GM08714 (cell line): ENCODE data around the gene DSCAML1.

Source experiments
- H3K4me3 ChIP-seq: fragments of 200-500 bp; sonication (Bioruptor generic); 2 replicates; pipeline ENCODE4 v1.5.1; 2014; ENCODE audit warnings: mild to moderate bottlenecking, low read length, inconsistent platforms
- ZNF274 ChIP-seq: IDR thresholded peaks from 2 replicates; pipeline ENCODE4 v1.6.1; 2012; ENCODE audit warnings: mild to moderate bottlenecking, low read depth, low read length

The DSCAML1 gene

DNA sequence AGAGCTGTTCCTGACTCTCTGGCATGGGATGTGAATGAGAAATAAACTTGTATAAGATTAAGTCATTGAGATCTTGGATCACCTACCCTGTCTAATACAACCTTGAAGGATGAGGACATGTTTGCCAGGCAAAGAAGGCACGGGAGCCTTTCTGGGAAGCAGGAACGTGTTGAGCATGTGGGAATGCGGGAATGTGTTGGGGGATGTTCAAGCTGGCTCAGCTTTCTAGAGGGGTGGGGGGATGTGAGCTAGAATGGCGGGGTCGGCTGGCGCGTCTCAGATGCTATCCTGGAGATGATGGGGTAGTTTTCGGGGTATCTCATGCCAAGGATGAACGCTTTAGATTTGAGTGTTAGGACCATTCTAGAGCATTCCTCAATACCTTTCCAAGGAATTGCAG, 227.1 kb downstream of the DSCAML1 start:
- H3K4me3 ChIP-seq: no peak overlapping the region
- TF ChIP-seq ZNF274: no peak

DNA sequence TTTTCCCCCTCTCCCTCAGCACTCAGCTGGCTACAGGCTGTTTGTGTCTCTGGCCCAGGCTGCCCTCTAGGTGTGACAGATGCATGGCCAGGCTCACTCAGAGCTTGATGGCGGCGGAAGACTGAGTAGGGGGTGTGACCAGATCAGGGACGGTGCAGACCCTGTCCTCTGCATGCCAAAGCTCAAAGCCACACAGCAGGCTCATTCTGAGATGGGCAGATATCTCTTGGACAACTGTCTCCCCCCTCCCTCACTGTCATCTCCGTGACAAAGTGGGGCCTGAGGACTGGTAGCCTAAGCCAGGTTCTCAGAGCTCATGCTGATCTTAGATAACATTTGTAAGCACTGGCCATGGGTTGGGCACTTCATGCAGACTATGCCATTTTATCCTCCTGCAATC, 231.3 kb downstream of the DSCAML1 start:
- TF ChIP-seq ZNF274: no peak

GRCh38 chr11:117564321-117564720, 232.7 kb downstream of the DSCAML1 start:
- no peak for TF ChIP-seq ZNF274
- H3K4me3 ChIP-seq: no peak overlapping the region

More for the DNA sequence above, 231.3 kb downstream of the DSCAML1 start:
- no peak overlapping the region for H3K4me3 ChIP-seq

- H3K4me3 ChIP-seq: no peak overlapping the region
- no peak for TF ChIP-seq ZNF274
Observed at GRCh38 chr11:117563556-117563955, 233.5 kb downstream of the DSCAML1 start.

- H3K4me3 ChIP-seq: no peak overlapping the region
- no peak for TF ChIP-seq ZNF274
Observed at GRCh38 chr11:117562136-117562535, 234.9 kb downstream of the DSCAML1 start.

GRCh38 chr11:117560780-117561530, 236.1 kb downstream of the DSCAML1 start:
- no peak for TF ChIP-seq ZNF274
- H3K4me3 ChIP-seq: no peak overlapping the region

- TF ChIP-seq ZNF274: no peak
- H3K4me3 ChIP-seq: no peak overlapping the region
Observed at GRCh38 chr11:117559698-117560097, 237.3 kb downstream of the DSCAML1 start.

DNA sequence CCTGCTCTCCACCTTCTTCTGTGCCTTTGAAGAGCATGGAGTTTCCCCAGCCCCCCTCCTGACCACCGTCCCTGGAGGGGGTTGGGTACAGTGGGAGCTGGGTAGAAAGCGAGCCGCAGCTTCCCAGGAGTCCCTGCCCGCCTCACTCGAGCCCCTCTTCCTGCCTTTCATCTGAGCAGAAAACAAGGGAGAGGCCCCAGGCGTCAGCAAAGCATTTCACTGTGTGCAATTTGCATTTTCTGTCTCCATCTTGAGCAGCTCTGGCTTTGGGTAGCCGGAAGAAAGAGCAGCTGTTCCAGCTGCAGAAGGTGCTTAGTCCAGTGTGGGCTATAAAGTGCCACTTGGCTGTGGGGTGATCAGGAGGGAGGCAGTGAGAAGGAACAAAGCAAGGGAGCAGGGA, 239.7 kb downstream of the DSCAML1 start:
- TF ChIP-seq ZNF274: no peak
- no peak overlapping the region for H3K4me3 ChIP-seq

GRCh38 chr11:117554601-117555333, 242.2 kb downstream of the DSCAML1 start:
- TF ChIP-seq ZNF274: no peak
- no peak overlapping the region for H3K4me3 ChIP-seq

- no peak for TF ChIP-seq ZNF274
- no peak overlapping the region for H3K4me3 ChIP-seq
Observed at GRCh38 chr11:117552626-117553025, 244.4 kb downstream of the DSCAML1 start.

GRCh38 chr11:117551761-117552343, 245.2 kb downstream of the DSCAML1 start:
- no peak for TF ChIP-seq ZNF274
- no peak overlapping the region for H3K4me3 ChIP-seq

GRCh38 chr11:117550466-117550865, 246.6 kb downstream of the DSCAML1 start:
- H3K4me3 ChIP-seq: no peak overlapping the region
- no peak for TF ChIP-seq ZNF274

DNA sequence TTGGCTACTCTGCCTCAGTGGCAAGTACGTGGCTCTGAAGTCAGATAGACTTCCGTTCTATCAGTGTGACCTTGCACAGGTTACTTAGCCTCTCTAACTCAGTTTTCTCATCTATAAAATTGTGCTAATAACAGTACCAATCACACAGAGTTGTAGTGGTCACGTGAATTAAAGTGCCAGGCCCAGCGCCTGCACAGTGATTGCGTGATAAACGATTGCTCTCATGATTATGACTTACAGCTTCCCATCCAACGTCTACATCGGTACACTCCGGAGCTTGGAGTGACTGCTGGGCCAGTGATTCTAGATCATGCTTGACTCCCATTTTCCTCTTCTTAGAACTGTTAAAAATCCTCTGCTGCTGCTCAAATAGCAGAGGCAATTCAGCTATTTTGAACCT, 247.6 kb downstream of the DSCAML1 start:
- no peak overlapping the region for H3K4me3 ChIP-seq
- no peak for TF ChIP-seq ZNF274

- no peak overlapping the region for H3K4me3 ChIP-seq
- TF ChIP-seq ZNF274: no peak
Observed at GRCh38 chr11:117548876-117549275, 248.1 kb downstream of the DSCAML1 start.

GRCh38 chr11:117547946-117548345, 249.1 kb downstream of the DSCAML1 start:
- no peak for TF ChIP-seq ZNF274
- no peak overlapping the region for H3K4me3 ChIP-seq
